Measurements from ENCODE around the gene IGFLR1. TPM values are rescaled to one million over a fixed set of nuclear protein-coding genes. Genes with fewer than 3 reads are reported as not detected.

IGFLR1 gene
- polyA plus RNA-seq, 3 donors = 80.5 to 144 (median 119) TPM

DNA sequence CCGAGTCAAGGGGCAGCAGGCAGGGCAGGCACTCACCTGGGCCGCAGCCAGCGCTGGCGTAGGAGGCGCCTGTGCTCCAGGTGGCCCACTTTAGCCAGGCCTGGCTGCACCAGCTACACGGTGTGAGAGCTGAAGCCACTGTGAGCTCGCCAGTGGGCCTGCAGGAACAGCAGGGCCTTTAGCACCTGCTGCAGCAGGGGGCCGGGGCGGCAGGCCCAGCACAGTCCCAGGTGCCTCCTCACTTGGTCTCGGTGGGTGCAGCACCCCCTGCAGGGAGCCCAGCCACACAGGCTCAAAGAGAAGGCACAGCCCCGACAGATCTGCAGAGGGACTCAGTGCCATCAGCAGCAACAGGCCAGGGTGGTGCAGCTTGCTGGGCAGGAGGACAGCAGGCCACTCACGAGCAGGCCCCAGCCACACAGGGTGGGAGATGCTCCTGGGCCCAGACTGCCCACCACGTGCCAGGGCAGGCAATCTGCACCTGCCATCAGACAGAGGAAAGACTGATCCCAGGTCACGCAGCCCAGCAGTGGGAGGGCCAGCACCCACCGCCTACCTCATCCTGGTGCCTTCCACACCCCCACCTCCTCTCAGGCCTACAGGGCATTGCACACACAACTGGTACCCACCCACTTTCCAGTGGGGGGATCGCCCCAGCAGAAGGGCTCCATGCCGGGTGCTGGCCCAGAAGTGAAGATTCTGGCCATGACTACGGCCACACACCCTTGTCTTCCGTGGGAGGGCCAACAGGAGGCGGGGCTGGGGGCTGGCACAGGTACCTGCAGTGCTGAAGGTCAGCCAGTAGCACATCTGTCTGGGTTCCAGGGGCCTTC lies 48.9 kb upstream of the IGFLR1 start:
- peaks cover 0 to under 1% (median 0%) of the 10 kb centered on the region in 7 donors for H3K9me3 Mint-ChIP-seq
- peaks cover 11 to 19% (median 14%) of the 10 kb centered on the region in 3 donors for H3K27me3 Mint-ChIP-seq (ENCODE audit: low read depth in 3 of 3)
- H3K27me3 ChIP-seq (ENCODE audit: control insufficient read depth in 2 of 2, insufficient read depth in 2 of 2, low read length in 2 of 2) = peaks cover 0 to under 1% of the 10 kb centered on the region in 2 donors
- peaks cover under 1 to 6% of the 10 kb centered on the region in 2 donors for H3K36me3 Mint-ChIP-seq
- no peaks in the 10 kb centered on the region for H3K4me1 ChIP-seq (ENCODE audit: control insufficient read depth in 1 of 2, insufficient read depth in 2 of 2, low read length in 2 of 2)
- WGBS (ENCODE audit: insufficient coverage) = 80% methylated on average over 20 of the region's 20 CpGs
- peak overlapping the region in 1 of 7 donors; percentile 71 for H3K27ac Mint-ChIP-seq
- no peak overlapping the region for H3K27ac ChIP-seq (ENCODE audit: low read depth in 1 of 2, low read length in 2 of 2)
- H3K4me3 ChIP-seq (replicated peaks in 1 of 3; ENCODE audit: low read depth in 2 of 3, low read length in 3 of 3) = no peak overlapping the region
- no peaks in the 10 kb centered on the region for H3K79me2 ChIP-seq (ENCODE audit: insufficient read depth, low read length)
- TF ChIP-seq, protein P1, sequence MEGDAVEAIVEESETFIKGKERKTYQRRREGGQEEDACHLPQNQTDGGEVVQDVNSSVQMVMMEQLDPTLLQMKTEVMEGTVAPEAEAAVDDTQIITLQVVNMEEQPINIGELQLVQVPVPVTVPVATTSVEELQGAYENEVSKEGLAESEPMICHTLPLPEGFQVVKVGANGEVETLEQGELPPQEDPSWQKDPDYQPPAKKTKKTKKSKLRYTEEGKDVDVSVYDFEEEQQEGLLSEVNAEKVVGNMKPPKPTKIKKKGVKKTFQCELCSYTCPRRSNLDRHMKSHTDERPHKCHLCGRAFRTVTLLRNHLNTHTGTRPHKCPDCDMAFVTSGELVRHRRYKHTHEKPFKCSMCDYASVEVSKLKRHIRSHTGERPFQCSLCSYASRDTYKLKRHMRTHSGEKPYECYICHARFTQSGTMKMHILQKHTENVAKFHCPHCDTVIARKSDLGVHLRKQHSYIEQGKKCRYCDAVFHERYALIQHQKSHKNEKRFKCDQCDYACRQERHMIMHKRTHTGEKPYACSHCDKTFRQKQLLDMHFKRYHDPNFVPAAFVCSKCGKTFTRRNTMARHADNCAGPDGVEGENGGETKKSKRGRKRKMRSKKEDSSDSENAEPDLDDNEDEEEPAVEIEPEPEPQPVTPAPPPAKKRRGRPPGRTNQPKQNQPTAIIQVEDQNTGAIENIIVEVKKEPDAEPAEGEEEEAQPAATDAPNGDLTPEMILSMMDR (IDR thresholded peaks at IDR 0.05) = no peak
- H3K4me1 Mint-ChIP-seq = no peaks in the 10 kb centered on the region
- intact Hi-C loops (cut with micrococcal nuclease) = no loop called here
- no peaks in the 10 kb centered on the region for H3K9me3 ChIP-seq (replicated peaks in 1 of 2; ENCODE audit: control insufficient read depth in 1 of 2, insufficient read depth in 1 of 2, low read length in 2 of 2)
- no peak overlapping the region for H3K9ac ChIP-seq (ENCODE audit: insufficient read depth, low read length, poor library complexity, severe bottlenecking)
- H4K20me1 ChIP-seq (ENCODE audit: insufficient read depth, low read length) = no peaks in the 10 kb centered on the region
- no peak overlapping the region for H3K4me3 Mint-ChIP-seq
- DNase-seq = peak in 1 of 3 donors; percentile 3
- no peak overlapping the region for H2AFZ ChIP-seq (ENCODE audit: insufficient read depth, low read depth, low read length, poor library complexity, severe bottlenecking)
- peaks cover 2 to 7% of the 10 kb centered on the region in 2 donors for H3K36me3 ChIP-seq (replicated peaks in 1 of 2; ENCODE audit: control insufficient read depth in 1 of 2, insufficient read depth in 2 of 2, low read length in 2 of 2)
- no peak overlapping the region for H3K4me2 ChIP-seq (replicated peaks; ENCODE audit: extremely low read depth, low read length, poor library complexity, severe bottlenecking)

DNA sequence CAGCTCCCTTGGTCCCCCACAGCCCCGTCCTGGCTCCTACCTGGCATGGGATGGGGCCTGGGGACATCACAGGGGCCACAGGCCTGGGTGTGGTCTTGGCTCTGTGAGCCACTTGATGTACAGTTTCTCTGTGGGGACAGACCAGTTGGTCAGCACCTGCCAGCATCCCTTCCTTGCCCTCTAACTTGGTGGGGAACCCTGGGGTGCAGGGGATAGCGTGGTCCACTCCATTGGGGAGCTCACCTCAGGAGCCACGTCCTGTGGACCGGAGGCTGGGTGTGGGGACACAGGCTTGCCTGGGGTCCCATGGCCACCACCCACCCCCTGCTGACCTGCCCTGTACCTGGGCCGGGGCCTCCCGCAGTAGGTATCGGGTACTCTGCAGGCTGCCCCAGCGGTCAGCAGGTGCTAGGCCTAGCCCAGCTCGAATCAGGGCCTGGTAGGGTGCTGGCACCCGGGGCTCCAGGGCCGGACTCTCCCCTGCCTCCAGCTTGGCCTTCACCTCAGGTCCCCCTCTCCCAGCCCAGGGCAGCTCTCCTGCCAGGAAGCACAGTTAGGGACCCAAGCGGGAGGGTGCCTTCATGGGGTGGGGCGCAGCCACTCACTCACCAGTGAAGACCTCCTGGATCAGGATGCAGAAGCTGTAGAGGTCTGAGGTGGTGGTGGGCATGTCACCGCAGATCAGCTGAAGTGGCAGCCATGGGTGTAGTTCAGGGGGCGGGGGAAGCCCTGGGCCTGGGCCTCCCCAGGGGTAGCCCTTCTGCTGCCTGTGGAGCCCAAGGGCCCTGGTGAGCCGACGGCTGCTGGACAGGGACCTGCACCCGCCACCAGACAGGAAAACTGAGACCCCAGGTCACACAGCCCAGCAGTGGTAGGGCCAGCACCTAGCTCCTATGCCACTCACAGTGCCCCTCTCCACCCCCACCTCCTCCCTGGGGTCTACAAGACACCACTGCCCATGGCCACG lies 48.0 kb upstream of the IGFLR1 start:
- no peaks in the 10 kb centered on the region for H3K27me3 ChIP-seq (ENCODE audit: control insufficient read depth in 2 of 2, insufficient read depth in 2 of 2, low read length in 2 of 2)
- no peaks in the 10 kb centered on the region for H3K9me3 ChIP-seq (replicated peaks in 1 of 2; ENCODE audit: control insufficient read depth in 1 of 2, insufficient read depth in 1 of 2, low read length in 2 of 2)
- DNase-seq = peak in 1 of 3 donors; percentile 2
- Mint-ChIP-seq H3K9me3 (no peaks in the 10 kb centered on the region), H3K27me3 (ENCODE audit: low read depth in 3 of 3) (peaks cover 3 to 12% (median 9%) of the 10 kb centered on the region in 3 donors), H3K36me3 (peaks cover 8 to 15% of the 10 kb centered on the region in 2 donors), H3K4me1 (no peaks in the 10 kb centered on the region), H3K27ac (no peak overlapping the region), H3K4me3 (no peak overlapping the region)
- H3K36me3 ChIP-seq (replicated peaks in 1 of 2; ENCODE audit: control insufficient read depth in 1 of 2, insufficient read depth in 2 of 2, low read length in 2 of 2) = peaks cover 7% of the 10 kb centered on the region in 2 donors
- no peaks in the 10 kb centered on the region for H4K20me1 ChIP-seq (ENCODE audit: insufficient read depth, low read length)
- H3K4me2 ChIP-seq (replicated peaks; ENCODE audit: extremely low read depth, low read length, poor library complexity, severe bottlenecking) = no peak overlapping the region
- no peak overlapping the region for H3K4me3 ChIP-seq (replicated peaks in 1 of 3; ENCODE audit: low read depth in 2 of 3, low read length in 3 of 3)
- H3K27ac ChIP-seq (ENCODE audit: low read depth in 1 of 2, low read length in 2 of 2) = no peak overlapping the region
- no peaks in the 10 kb centered on the region for H3K4me1 ChIP-seq (ENCODE audit: control insufficient read depth in 1 of 2, insufficient read depth in 2 of 2, low read length in 2 of 2)
- no peak overlapping the region for H2AFZ ChIP-seq (ENCODE audit: insufficient read depth, low read depth, low read length, poor library complexity, severe bottlenecking)
- no peak overlapping the region for H3K9ac ChIP-seq (ENCODE audit: insufficient read depth, low read length, poor library complexity, severe bottlenecking)
- H3K79me2 ChIP-seq (ENCODE audit: insufficient read depth, low read length) = no peaks in the 10 kb centered on the region
- TF ChIP-seq, protein P1 (IDR thresholded peaks at IDR 0.05) = no peak
- 94% methylated on average over 13 of the region's 19 CpGs for WGBS (ENCODE audit: insufficient coverage)
- intact Hi-C loops (cut with micrococcal nuclease) = no loop called here
